Gastroesophageal sphincter (tissue), 4 donors: ENCODE data around the gene CRACR2B. TPM values are rescaled to one million over a fixed set of nuclear protein-coding genes. Genes with fewer than 3 reads are reported as not detected.

Experiments used
- ATAC-seq: fragments of 150-250 bp; one replicate; pipeline ENCODE4 v1.9.1; 2016; ENCODE audit warnings: mild to moderate bottlenecking, moderate library complexity
- H3K27ac ChIP-seq, 4 donors: fragments of 200-600 bp; sonication (generic) in 3 of 4; 1 replicate in 3 of 4; 2 replicates in 1 of 4; pipeline ENCODE4 v1.5.1; 2016 to 2019
- H3K27me3 ChIP-seq: fragments of 200-600 bp; sonication (generic); one replicate; pipeline ENCODE4 v1.5.1; 2019
- H3K36me3 ChIP-seq, 2 donors: fragments of 200-600 bp; sonication (generic); one replicate each; pipeline ENCODE4 v1.5.1; 2019; ENCODE audit warnings: control low read depth in 1 of 2
- H3K4me1 ChIP-seq, 3 donors: fragments of 200-600 bp; sonication (generic); 1 replicate in 2 of 3; 2 replicates in 1 of 3; pipeline ENCODE4 v1.5.1; 2016 to 2019; ENCODE audit warnings: control low read depth in 2 of 3
- H3K4me3 ChIP-seq, 2 donors: fragments of 200-600 bp; sonication (generic); one replicate each; pipeline ENCODE4 v1.5.1; 2019; ENCODE audit warnings: mild to moderate bottlenecking in 1 of 2, moderate library complexity in 1 of 2
- H3K9me3 ChIP-seq, 3 donors: fragments of 200-600 bp; sonication (generic); one replicate each; pipeline ENCODE4 v1.5.1; 2017 to 2019; ENCODE audit warnings: control low read depth in 2 of 3
- CTCF ChIP-seq, 4 experiments: fragments of 200-600 bp in 2 of 4; fragments of 450-650 bp in 2 of 4; sonication (generic) in 1 of 4; IDR thresholded peaks; one replicate each; pipeline ENCODE4 v1.5.1; 2017 to 2019; ENCODE audit warnings: antibody characterized with exemption in 4 of 4, mild to moderate bottlenecking in 2 of 4, moderate library complexity in 2 of 4
- EP300 ChIP-seq: sonication (generic); formaldehyde crosslinking; IDR thresholded peaks from one replicate; pipeline ENCODE4 v1.6.1; 2017; ENCODE audit warnings: antibody characterized with exemption, mild to moderate bottlenecking
- POLR2A ChIP-seq, 2 donors: fragments of 450-650 bp; IDR thresholded peaks; one replicate each; pipeline ENCODE4 v1.6.1; 2017; ENCODE audit warnings: antibody characterized with exemption in 2 of 2, mild to moderate bottlenecking in 2 of 2, moderate library complexity in 1 of 2
- POLR2AphosphoS5 ChIP-seq: sonication (generic); formaldehyde crosslinking; IDR thresholded peaks from one replicate; pipeline ENCODE4 v1.6.1; 2017; ENCODE audit warnings: antibody characterized with exemption
- WGBS, 2 donors: methylation state at CpG; one replicate each; pipeline ENCODE4 v1.1.5; 2018; ENCODE audit warnings: low coverage in 1 of 2; 5-methylcytosine and 5-hydroxymethylcytosine counted together
- total RNA-seq, 4 donors: library from RNA; depleted of rRNA; stranded (reverse); fragments of >200 nt; gene quantifications; one replicate each; pipeline ENCODE4 v1.1.0, GENCODE V29; 2016

CRACR2B gene
- total RNA-seq, 4 donors from 2014 or later, result 4.1 to 10.3 (median 6.4) TPM

- WGBS, 2 donors, result no CpG with 5 or more reads among the region's 14 CpGs
- no peak overlapping the region for H3K4me3 ChIP-seq
- no peaks in the 10 kb centered on the region for H3K9me3 ChIP-seq
- no peak for TF ChIP-seq POLR2A (IDR thresholded peaks at IDR 0.05)
- no peak for TF ChIP-seq EP300
- TF ChIP-seq CTCF (IDR thresholded peaks at IDR 0.05), result no peak
- no peak for TF ChIP-seq POLR2AphosphoS5
- peak overlapping the region in 3 of 4 donors; percentile 48 to 89 (median 56) for H3K27ac ChIP-seq
- H3K4me1 ChIP-seq, result peaks cover 6 to 96% (median 31%) of the 10 kb centered on the region in 3 donors
- peaks cover 13% of the 10 kb centered on the region for H3K27me3 ChIP-seq
- H3K36me3 ChIP-seq, result peaks cover 0 to 50% of the 10 kb centered on the region in 2 donors
- ATAC-seq, result no peak
Measured at GRCh38 chr11:836274-836673, 8.6 kb downstream of the CRACR2B start.

GRCh38 chr11:836700-837099 lies 9.0 kb downstream of the CRACR2B start:
- Histone ChIP-seq H3K27ac (peak overlapping the region in 2 of 4 donors; percentile 48 to 89), H3K27me3 (peaks cover 9% of the 10 kb centered on the region), H3K4me1 (peaks cover 6 to 96% (median 34%) of the 10 kb centered on the region in 3 donors), H3K4me3 (no peak overlapping the region), H3K36me3 (peaks cover 0 to 50% of the 10 kb centered on the region in 2 donors), H3K9me3 (no peaks in the 10 kb centered on the region)
- ATAC-seq, result no peak
- no CpG with 5 or more reads among the region's 9 CpGs for WGBS, 2 donors
- TF ChIP-seq CTCF (IDR thresholded peaks at IDR 0.05) (no peak), POLR2AphosphoS5 (no peak), POLR2A (IDR thresholded peaks at IDR 0.05) (no peak), EP300 (no peak)

GRCh38 chr11:837189-837989 lies 9.7 kb downstream of the CRACR2B start:
- no peak for ATAC-seq
- H3K27ac ChIP-seq, result peak overlapping the region in 2 of 4 donors; percentile 48 to 89

GRCh38 chr11:837990-838307 lies 10.2 kb downstream of the CRACR2B start:
- Histone ChIP-seq H3K27ac (peak overlapping the region in 1 of 4 donors; percentile 19), H3K36me3 (peaks cover 0 to 50% of the 10 kb centered on the region in 2 donors), H3K27me3 (no peaks in the 10 kb centered on the region), H3K4me1 (peaks cover 6 to 86% (median 26%) of the 10 kb centered on the region in 3 donors), H3K9me3 (no peaks in the 10 kb centered on the region), H3K4me3 (no peak overlapping the region)
- no peak for TF ChIP-seq CTCF (IDR thresholded peaks at IDR 0.05)
- TF ChIP-seq POLR2AphosphoS5, result no peak
- TF ChIP-seq EP300, result no peak
- TF ChIP-seq POLR2A (IDR thresholded peaks at IDR 0.05), result no peak
- no peak for ATAC-seq
- no CpG with 5 or more reads among the region's 8 CpGs for WGBS, 2 donors

More at GRCh38 chr11:837189-837989, 9.7 kb downstream of the CRACR2B start:
- H3K9me3 ChIP-seq, result no peaks in the 10 kb centered on the region
- TF ChIP-seq EP300, result no peak
- peak; percentile 9 for TF ChIP-seq POLR2AphosphoS5
- peaks cover 0 to 50% of the 10 kb centered on the region in 2 donors for H3K36me3 ChIP-seq
- H3K4me3 ChIP-seq, result no peak overlapping the region
- peaks cover 2% of the 10 kb centered on the region for H3K27me3 ChIP-seq
- H3K4me1 ChIP-seq, result peaks cover 6 to 90% (median 28%) of the 10 kb centered on the region in 3 donors
- 0% methylated on average over 1 of the region's 22 CpGs; no CpG with 5 or more reads in 1 of the 2 donors for WGBS, 2 donors

GRCh38 chr11:838441-839279 lies 10.9 kb downstream of the CRACR2B start:
- H3K4me3 ChIP-seq, result no peak overlapping the region
- no peaks in the 10 kb centered on the region for H3K27me3 ChIP-seq
- no peaks in the 10 kb centered on the region for H3K9me3 ChIP-seq
- 0 to 45% methylated on average over 1 to 4 of the region's 17 CpGs for WGBS, 2 donors
- no peak for ATAC-seq
- TF ChIP-seq CTCF (IDR thresholded peaks at IDR 0.05) (no peak), POLR2AphosphoS5 (no peak), EP300 (no peak), POLR2A (IDR thresholded peaks at IDR 0.05) (no peak)
- H3K36me3 ChIP-seq, result peaks cover 0 to 50% of the 10 kb centered on the region in 2 donors
- H3K4me1 ChIP-seq, result peaks cover 6 to 88% (median 23%) of the 10 kb centered on the region in 3 donors
- peak overlapping the region in 2 of 4 donors; percentile 19 to 31 for H3K27ac ChIP-seq
